ENCODE data around the gene ANKFY1. TPM values are rescaled to one million over a fixed set of nuclear protein-coding genes. Genes with fewer than 3 reads are reported as not detected.
A peak's percentile ranks its signal among the peaks of the same experiment; 100 is the strongest.
"Not testable (repeated sequence)": the region's sequence is repeated elsewhere in the genome, so short reads cannot be mapped to it uniquely, and the experiment has no call there.

ANKFY1 gene
- polyA plus RNA-seq, 3 donors: 13.5 to 46.1 (median 21.7) TPM

- H3K36me3 Mint-ChIP-seq: peaks cover 22 to 31% of the 10 kb centered on the region in 2 donors
- peaks cover 47% of the 10 kb centered on the region for H3K4me1 Mint-ChIP-seq
- peaks cover 3 to 13% (median 5%) of the 10 kb centered on the region in 7 donors for H3K9me3 Mint-ChIP-seq
- no peak overlapping the region for H3K27ac Mint-ChIP-seq
- no CpG with 5 or more reads among the region's 3 CpGs for WGBS (ENCODE audit: insufficient coverage)
- Histone ChIP-seq H3K27me3 (ENCODE audit: control insufficient read depth in 2 of 2, insufficient read depth in 2 of 2, low read length in 2 of 2) (no peaks in the 10 kb centered on the region), H3K9me3 (replicated peaks in 1 of 2; ENCODE audit: control insufficient read depth in 1 of 2, insufficient read depth in 1 of 2, low read length in 2 of 2) (peaks cover 10 to 12% of the 10 kb centered on the region in 2 donors), H3K79me2 (ENCODE audit: insufficient read depth, low read length) (peaks cover 98% of the 10 kb centered on the region), H3K36me3 (replicated peaks in 1 of 2; ENCODE audit: control insufficient read depth in 1 of 2, insufficient read depth in 2 of 2, low read length in 2 of 2) (peaks cover 7 to 33% of the 10 kb centered on the region in 2 donors), H4K20me1 (ENCODE audit: insufficient read depth, low read length) (peaks cover 95% of the 10 kb centered on the region), H2AFZ (ENCODE audit: insufficient read depth, low read depth, low read length, poor library complexity, severe bottlenecking) (no peak overlapping the region), H3K4me3 (replicated peaks in 1 of 3; ENCODE audit: low read depth in 2 of 3, low read length in 3 of 3) (no peak overlapping the region), H3K27ac (ENCODE audit: low read depth in 1 of 2, low read length in 2 of 2) (no peak overlapping the region), H3K4me2 (replicated peaks; ENCODE audit: extremely low read depth, low read length, poor library complexity, severe bottlenecking) (no peak overlapping the region), H3K9ac (ENCODE audit: insufficient read depth, low read length, poor library complexity, severe bottlenecking) (no peak overlapping the region), H3K4me1 (ENCODE audit: control insufficient read depth in 1 of 2, insufficient read depth in 2 of 2, low read length in 2 of 2) (peaks cover 16 to 37% of the 10 kb centered on the region in 2 donors)
- TF ChIP-seq CTCF (IDR thresholded peaks at IDR 0.05): no peak
- no peaks in the 10 kb centered on the region for H3K27me3 Mint-ChIP-seq (ENCODE audit: low read depth in 3 of 3)
- no peak overlapping the region for H3K4me3 Mint-ChIP-seq
- DNase-seq: no peak
- intact Hi-C loops (cut with micrococcal nuclease): no loop called here
Measured at GRCh38 chr17:4258867-4259266, 4.9 kb downstream of the ANKFY1 start.

- Histone ChIP-seq H4K20me1 (ENCODE audit: insufficient read depth, low read length) (peaks cover 100% of the 10 kb centered on the region), H3K27ac (ENCODE audit: low read depth in 1 of 2, low read length in 2 of 2) (no peak overlapping the region), H3K4me1 (ENCODE audit: control insufficient read depth in 1 of 2, insufficient read depth in 2 of 2, low read length in 2 of 2) (peaks cover 7 to 23% of the 10 kb centered on the region in 2 donors), H3K79me2 (ENCODE audit: insufficient read depth, low read length) (peaks cover 98% of the 10 kb centered on the region), H3K27me3 (ENCODE audit: control insufficient read depth in 2 of 2, insufficient read depth in 2 of 2, low read length in 2 of 2) (no peaks in the 10 kb centered on the region), H3K9ac (ENCODE audit: insufficient read depth, low read length, poor library complexity, severe bottlenecking) (no peak overlapping the region), H3K36me3 (replicated peaks in 1 of 2; ENCODE audit: control insufficient read depth in 1 of 2, insufficient read depth in 2 of 2, low read length in 2 of 2) (peaks cover 7 to 39% of the 10 kb centered on the region in 2 donors), H3K9me3 (replicated peaks in 1 of 2; ENCODE audit: control insufficient read depth in 1 of 2, insufficient read depth in 1 of 2, low read length in 2 of 2) (peaks cover 10 to 12% of the 10 kb centered on the region in 2 donors), H3K4me3 (replicated peaks in 1 of 3; ENCODE audit: low read depth in 2 of 3, low read length in 3 of 3) (no peak overlapping the region), H2AFZ (ENCODE audit: insufficient read depth, low read depth, low read length, poor library complexity, severe bottlenecking) (no peak overlapping the region), H3K4me2 (replicated peaks; ENCODE audit: extremely low read depth, low read length, poor library complexity, severe bottlenecking) (no peak overlapping the region)
- intact Hi-C loops (cut with micrococcal nuclease): no loop called here
- H3K4me1 Mint-ChIP-seq: peaks cover 40% of the 10 kb centered on the region
- peak overlapping the region in 2 of 7 donors; percentile 19 for H3K27ac Mint-ChIP-seq
- no peak for DNase-seq
- peaks cover 27 to 35% of the 10 kb centered on the region in 2 donors for H3K36me3 Mint-ChIP-seq
- H3K4me3 Mint-ChIP-seq: no peak overlapping the region
- H3K27me3 Mint-ChIP-seq (ENCODE audit: low read depth in 3 of 3): no peaks in the 10 kb centered on the region
- WGBS (ENCODE audit: insufficient coverage): 67% methylated on average over 2 of the region's 2 CpGs
- no peak for TF ChIP-seq CTCF (IDR thresholded peaks at IDR 0.05)
- H3K9me3 Mint-ChIP-seq: peaks cover 3 to 13% (median 5%) of the 10 kb centered on the region in 7 donors
Measured at GRCh38 chr17:4256952-4257351, 6.8 kb downstream of the ANKFY1 start.

- Histone ChIP-seq H3K4me1 (ENCODE audit: control insufficient read depth in 1 of 2, insufficient read depth in 2 of 2, low read length in 2 of 2) (peaks cover 7 to 19% of the 10 kb centered on the region in 2 donors), H3K9me3 (replicated peaks in 1 of 2; ENCODE audit: control insufficient read depth in 1 of 2, insufficient read depth in 1 of 2, low read length in 2 of 2) (peaks cover 10 to 12% of the 10 kb centered on the region in 2 donors), H4K20me1 (ENCODE audit: insufficient read depth, low read length) (peaks cover 99% of the 10 kb centered on the region), H3K36me3 (replicated peaks in 1 of 2; ENCODE audit: control insufficient read depth in 1 of 2, insufficient read depth in 2 of 2, low read length in 2 of 2) (peaks cover 7 to 32% of the 10 kb centered on the region in 2 donors), H3K79me2 (ENCODE audit: insufficient read depth, low read length) (peaks cover 98% of the 10 kb centered on the region), H3K9ac (ENCODE audit: insufficient read depth, low read length, poor library complexity, severe bottlenecking) (peak overlapping the region; percentile 35)
- Mint-ChIP-seq H3K27ac (peak overlapping the region in 4 of 7 donors; percentile 15 to 71 (median 32)), H3K36me3 (peaks cover 25 to 30% of the 10 kb centered on the region in 2 donors), H3K4me1 (peaks cover 41% of the 10 kb centered on the region), H3K9me3 (peaks cover 3 to 10% (median 5%) of the 10 kb centered on the region in 7 donors)
- H3K27ac ChIP-seq (ENCODE audit: low read depth in 1 of 2, low read length in 2 of 2); H3K4me3 Mint-ChIP-seq; intact Hi-C loops (cut with micrococcal nuclease); DNase-seq; H3K27me3 Mint-ChIP-seq (ENCODE audit: low read depth in 3 of 3); H3K27me3 ChIP-seq (ENCODE audit: control insufficient read depth in 2 of 2, insufficient read depth in 2 of 2, low read length in 2 of 2); H3K4me2 ChIP-seq (replicated peaks; ENCODE audit: extremely low read depth, low read length, poor library complexity, severe bottlenecking); H2AFZ ChIP-seq (ENCODE audit: insufficient read depth, low read depth, low read length, poor library complexity, severe bottlenecking); H3K4me3 ChIP-seq (replicated peaks in 1 of 3; ENCODE audit: low read depth in 2 of 3, low read length in 3 of 3): not testable (repeated sequence)
- 92% methylated on average over 3 of the region's 6 CpGs for WGBS (ENCODE audit: insufficient coverage)
Measured at GRCh38 chr17:4255271-4255670, 8.5 kb downstream of the ANKFY1 start.
